BJ (cell line): ENCODE results near the gene NUDT3. TPM values are rescaled to one million over a fixed set of nuclear protein-coding genes. Genes with fewer than 3 reads are reported as not detected.

Experiments used
- CTCF ChIA-PET: fragments of 350-600 bp; formaldehyde crosslinking; extraction: SDS; loops from one replicate; lab custom pipeline; 2021; ENCODE audit warnings: antibody characterized with exemption, inconsistent platforms; lab: Yijun Ruan, JAX
- POLR2A ChIA-PET: fragments of 300-600 bp; sonication (Branson Sonifier 250); formaldehyde crosslinking; extraction: SDS; loops from one replicate; lab custom pipeline; 2021; ENCODE audit warnings: antibody characterized with exemption; lab: Charles Lee
- DNase-seq: peaks from one replicate; pipeline ENCODE4 v3.0.0-alpha.2; 2011; ENCODE audit warnings: low read depth
- H3K27me3 ChIP-seq: 2 replicates; pipeline ENCODE4 v1.6.0; 2011; ENCODE audit warnings: low read length; ENCODE audit not compliant: control insufficient read depth, insufficient read depth
- H3K36me3 ChIP-seq: 2 replicates; pipeline ENCODE4 v1.5.1; 2011; ENCODE audit warnings: low read length; ENCODE audit not compliant: control insufficient read depth, insufficient read depth
- H3K4me3 ChIP-seq: 2 replicates; pipeline ENCODE4 v1.5.1; 2011; ENCODE audit warnings: low read depth, mild to moderate bottlenecking, control low read depth, low read length
- CTCF ChIP-seq: IDR thresholded peaks from 2 replicates; pipeline ENCODE4 v1.5.1; 2011; ENCODE audit warnings: low read depth, mild to moderate bottlenecking, control low read depth, inconsistent platforms, low read length, moderate library complexity; ENCODE audit not compliant: insufficient read depth
- polyA plus RNA-seq: library from polyadenylated mRNA; depleted of rRNA; stranded (reverse); fragments of >200 nt; gene quantifications from 2 replicates; pipeline ENCODE4 v1.2.3, GENCODE V29; 2011

NUDT3 gene
- polyA plus RNA-seq, 1 experiment, result 9.6 TPM

GRCh38 chr6:34316431-34317171, 75.9 kb downstream of the NUDT3 start:
- no peak overlapping the region for H3K4me3 ChIP-seq
- DNase-seq, result no peak
- no peaks in the 10 kb centered on the region for H3K27me3 ChIP-seq
- ChIA-PET CTCF (interaction anchor here (0.7 to 1.8 kb wide), 3 partner anchors 10 to 22 kb away, joined by 3 to 5 read pairs (median 3); no protein-coding TSS in a partner anchor), POLR2A (no interaction called here)
- no peaks in the 10 kb centered on the region for H3K36me3 ChIP-seq
- TF ChIP-seq CTCF, result no peak

- no peak for DNase-seq
- Histone ChIP-seq H3K27me3 (no peaks in the 10 kb centered on the region), H3K36me3 (no peaks in the 10 kb centered on the region), H3K4me3 (no peak overlapping the region)
- ChIA-PET POLR2A (no interaction called here), CTCF (interaction anchor here (1.1 kb wide), 1 partner anchor 23 kb away, joined by 3 read pairs; no protein-coding TSS in a partner anchor)
- TF ChIP-seq CTCF, result no peak
Observed at GRCh38 chr6:34315780-34316179, 76.7 kb downstream of the NUDT3 start.

- TF ChIP-seq CTCF, result no peak
- no peaks in the 10 kb centered on the region for H3K27me3 ChIP-seq
- no peak for DNase-seq
- H3K4me3 ChIP-seq, result no peak overlapping the region
- ChIA-PET POLR2A (no interaction called here), CTCF (no interaction called here)
- no peaks in the 10 kb centered on the region for H3K36me3 ChIP-seq
Observed at GRCh38 chr6:34315256-34315655, 77.2 kb downstream of the NUDT3 start.

GRCh38 chr6:34312259-34312658, 80.2 kb downstream of the NUDT3 start:
- DNase-seq, result no peak
- ChIA-PET POLR2A (no interaction called here), CTCF (interaction anchor here (1.2 kb wide), 2 partner anchors 15 to 16 kb away, joined by 3 read pairs; no protein-coding TSS in a partner anchor)
- no peak overlapping the region for H3K4me3 ChIP-seq
- no peaks in the 10 kb centered on the region for H3K36me3 ChIP-seq
- no peak for TF ChIP-seq CTCF
- H3K27me3 ChIP-seq, result no peaks in the 10 kb centered on the region

GRCh38 chr6:34310817-34311216, 81.7 kb downstream of the NUDT3 start:
- ChIA-PET CTCF (interaction anchor here (0.6 kb wide), 1 partner anchor 28 kb away, joined by 3 read pairs; no protein-coding TSS in a partner anchor), POLR2A (no interaction called here)
- Histone ChIP-seq H3K4me3 (no peak overlapping the region), H3K36me3 (no peaks in the 10 kb centered on the region), H3K27me3 (no peaks in the 10 kb centered on the region)
- DNase-seq, result no peak
- TF ChIP-seq CTCF, result no peak
